Measurements from ENCODE around the gene NCS1.

NCS1 gene

DNA sequence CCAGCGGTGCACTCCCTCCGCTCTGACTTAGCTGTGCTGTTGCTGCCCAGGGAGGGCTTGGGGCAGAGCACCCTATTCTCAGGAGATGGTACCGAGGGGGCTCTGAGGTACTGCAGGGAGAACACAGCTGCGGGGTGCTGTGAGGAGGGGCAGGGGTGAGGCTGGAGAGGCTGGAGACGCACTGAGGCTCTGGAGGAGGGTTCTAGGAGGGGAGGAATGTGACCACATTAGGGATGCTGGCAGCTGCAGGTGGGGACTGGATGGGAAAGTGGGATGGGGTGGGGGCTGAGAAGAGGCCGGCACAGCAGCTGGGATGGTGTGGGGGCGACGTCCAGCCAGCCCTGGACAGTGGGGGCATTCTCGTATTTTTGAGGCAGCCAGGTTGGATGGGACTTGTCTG, 20.9 kb downstream of the NCS1 start:
- DNase-seq (ENCODE audit: extremely low read depth in 1 of 2, low read depth in 1 of 2), result no peak

DNA sequence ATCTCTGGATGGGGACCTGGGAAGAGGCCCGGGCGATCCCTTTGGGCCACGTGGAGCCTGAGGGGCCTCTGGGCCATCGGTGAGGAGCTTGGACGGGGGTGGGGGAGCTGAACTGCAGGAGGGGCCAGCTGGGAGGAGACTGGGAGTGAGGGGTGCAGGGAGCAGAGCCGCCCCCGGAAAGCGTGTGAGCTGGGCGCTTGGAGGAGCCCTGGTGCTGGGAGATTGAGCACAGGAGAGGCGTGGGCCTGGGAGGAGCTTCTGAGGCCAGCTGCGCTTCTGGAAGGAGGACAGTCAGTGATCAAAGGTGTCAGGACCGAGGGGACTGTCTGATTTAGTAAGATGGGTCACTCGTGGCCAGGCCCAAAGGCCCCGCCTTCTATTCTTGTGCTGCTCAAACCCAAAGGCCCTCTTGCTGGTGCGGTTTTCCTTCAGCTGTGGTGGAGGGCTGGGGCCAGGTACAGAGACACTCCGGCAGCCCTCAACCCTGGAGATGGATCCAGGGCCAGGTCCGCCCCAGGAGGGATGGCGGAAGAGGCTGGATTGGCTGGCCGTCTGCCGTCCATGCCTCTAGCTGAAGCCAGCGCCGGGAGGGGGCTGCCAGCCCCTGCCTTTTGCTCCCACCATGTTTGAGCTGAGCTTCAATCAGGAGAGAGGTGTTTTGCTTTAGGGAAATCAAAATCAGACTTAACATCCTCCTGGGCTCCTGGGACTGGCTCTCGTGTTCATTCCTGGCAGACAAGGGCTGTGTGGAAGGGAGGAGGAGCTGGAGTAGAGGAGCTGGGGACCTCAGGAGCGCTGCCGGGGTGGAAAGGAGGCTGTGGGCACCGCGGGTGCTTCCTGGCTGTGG, 21.6 kb downstream of the NCS1 start:
- DNase-seq (ENCODE audit: extremely low read depth in 1 of 2, low read depth in 1 of 2), result no peak

DNA sequence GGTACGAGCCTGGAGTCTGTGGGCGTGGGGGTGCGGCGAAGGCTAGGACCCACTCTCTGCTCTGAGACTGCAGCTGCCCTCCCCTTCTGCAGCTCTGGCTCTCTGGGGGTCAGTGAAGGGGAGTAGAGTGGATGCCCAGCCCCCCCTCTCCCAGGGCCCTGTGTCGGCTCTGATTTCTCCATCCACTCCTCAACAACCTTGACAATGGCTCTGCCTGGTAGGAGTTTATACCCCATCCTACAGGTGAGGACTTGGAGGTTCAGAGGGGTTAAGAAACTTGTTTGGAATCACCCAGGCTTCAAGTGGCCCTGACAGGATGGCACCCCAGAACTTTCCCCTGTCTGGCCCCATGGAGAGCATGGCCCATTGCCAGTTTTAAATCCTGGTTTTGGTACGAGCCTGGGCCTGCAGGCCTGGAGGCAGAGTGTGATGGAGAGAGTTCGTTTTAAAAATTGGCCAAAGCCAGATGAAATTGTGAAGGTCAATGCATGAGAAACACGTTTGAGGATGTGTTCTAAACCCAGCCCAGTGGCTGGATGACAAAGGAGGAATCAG, 22.3 kb downstream of the NCS1 start:
- no peak for DNase-seq (ENCODE audit: extremely low read depth in 1 of 2, low read depth in 1 of 2)

DNA sequence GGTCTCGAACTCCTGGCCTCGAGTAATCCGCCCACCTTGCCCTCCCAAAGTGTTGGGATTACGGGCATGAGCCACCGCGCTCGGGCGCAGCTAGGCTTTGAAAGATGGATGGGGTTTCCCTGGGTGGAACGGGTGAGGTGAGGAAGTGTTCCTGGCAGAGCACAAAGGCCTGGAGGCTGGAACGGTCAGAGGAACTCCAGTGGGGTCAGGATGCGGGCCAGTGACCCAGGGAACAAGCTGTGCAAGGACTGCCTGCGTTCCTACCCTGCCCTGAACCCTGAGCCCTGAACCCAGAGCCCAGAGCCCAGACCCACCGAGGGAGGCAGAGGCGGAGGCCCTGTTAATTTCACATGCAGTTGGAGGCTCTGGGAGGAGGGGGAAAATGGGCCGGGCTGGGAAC, 23.4 kb downstream of the NCS1 start:
- DNase-seq (ENCODE audit: extremely low read depth in 1 of 2, low read depth in 1 of 2), result no peak

DNA sequence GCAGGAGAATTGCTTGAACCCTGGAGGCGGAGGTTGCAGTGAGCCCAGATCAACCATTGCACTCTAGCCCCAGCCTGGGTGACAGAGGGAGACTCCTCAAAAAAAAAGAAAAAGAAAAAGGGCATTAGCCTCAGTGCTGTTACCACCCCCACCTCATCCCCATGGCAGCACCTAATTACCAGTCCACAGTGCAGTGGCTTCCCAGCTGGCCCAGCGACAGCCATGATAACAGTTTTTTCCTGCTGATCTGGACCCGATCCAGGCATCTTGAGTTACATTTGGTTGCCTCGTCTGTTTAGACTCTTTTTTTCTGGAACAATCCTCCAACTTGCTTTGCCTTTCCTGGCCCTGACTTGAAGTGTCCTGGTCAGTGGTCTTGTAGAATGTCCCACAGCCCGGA, 24.4 kb downstream of the NCS1 start:
- no peak for DNase-seq (ENCODE audit: extremely low read depth in 1 of 2, low read depth in 1 of 2)

DNA sequence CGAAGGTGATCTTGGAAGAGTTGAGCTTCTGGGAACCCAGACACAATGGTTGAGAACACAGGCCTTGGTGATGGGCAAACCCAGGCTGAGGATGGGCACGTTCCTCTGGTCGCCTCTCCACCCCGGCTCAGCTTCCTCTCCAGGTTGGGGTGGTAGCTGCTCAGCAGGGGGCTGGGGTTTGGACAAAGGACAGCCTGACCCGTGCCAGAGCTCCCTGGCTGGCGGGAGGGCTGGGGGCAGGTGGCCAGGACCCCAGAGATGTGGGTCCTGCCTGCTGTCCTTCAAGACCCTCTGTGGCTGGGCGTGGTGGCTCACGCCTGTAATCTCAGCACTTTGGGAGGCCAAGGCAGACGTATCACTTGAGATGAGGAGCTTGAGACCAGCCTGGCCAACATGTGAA, 25.2 kb downstream of the NCS1 start:
- no peak for DNase-seq (ENCODE audit: extremely low read depth in 1 of 2, low read depth in 1 of 2)

DNA sequence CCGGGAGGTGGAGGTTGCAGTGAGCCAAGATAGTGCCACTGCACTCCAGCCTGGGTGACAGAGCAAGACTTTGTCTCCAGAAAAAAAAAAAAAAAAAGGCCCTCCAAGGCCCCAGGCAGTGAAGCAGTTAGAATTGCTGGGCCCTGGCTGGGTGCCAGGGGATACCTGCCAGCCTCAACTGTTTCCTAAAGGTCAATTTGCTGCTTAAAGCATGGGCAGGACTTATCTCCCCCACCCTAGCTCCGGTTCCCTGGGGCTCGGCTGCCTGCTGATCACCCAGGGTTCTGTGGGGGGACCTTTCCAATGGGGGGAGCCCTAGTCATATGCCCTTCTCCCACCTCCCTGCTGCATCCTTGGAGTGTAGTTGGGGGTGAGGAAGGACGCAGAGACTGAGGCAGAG, 25.7 kb downstream of the NCS1 start:
- DNase-seq (ENCODE audit: extremely low read depth in 1 of 2, low read depth in 1 of 2), result no peak

DNA sequence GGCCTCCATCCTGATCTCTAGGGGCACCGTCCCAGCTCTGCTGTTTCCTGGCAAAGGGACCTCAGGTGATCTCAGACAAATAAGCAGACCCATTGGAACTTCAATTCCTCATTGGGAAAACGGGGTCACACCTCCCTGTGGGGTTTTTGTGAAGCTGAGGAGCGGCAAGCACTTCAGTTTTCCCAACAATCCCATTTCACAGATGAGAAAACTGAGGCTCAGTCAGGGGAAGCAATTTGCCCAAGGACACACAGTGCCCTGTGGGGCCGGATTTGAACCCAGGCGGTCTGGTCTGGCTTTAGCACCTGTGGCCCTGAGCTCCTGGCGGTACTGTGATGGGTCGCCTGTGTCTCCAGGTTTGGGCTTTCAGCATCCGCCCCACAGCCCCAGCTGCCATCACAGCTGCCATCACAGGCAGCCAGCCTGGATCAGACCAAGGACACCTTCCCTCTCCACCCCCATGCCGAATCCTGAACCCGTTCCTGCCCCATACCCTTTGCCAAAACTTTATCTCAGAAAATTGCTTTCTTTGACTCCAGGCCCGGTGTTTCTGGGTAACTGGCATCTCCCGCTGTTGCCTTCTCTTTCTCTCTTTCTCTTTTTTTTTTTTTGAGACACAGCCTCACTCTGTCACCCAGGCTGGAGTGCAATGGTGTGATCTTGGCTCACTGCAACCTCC, 26.4 kb downstream of the NCS1 start:
- DNase-seq (ENCODE audit: extremely low read depth in 1 of 2, low read depth in 1 of 2), result no peak

DNA sequence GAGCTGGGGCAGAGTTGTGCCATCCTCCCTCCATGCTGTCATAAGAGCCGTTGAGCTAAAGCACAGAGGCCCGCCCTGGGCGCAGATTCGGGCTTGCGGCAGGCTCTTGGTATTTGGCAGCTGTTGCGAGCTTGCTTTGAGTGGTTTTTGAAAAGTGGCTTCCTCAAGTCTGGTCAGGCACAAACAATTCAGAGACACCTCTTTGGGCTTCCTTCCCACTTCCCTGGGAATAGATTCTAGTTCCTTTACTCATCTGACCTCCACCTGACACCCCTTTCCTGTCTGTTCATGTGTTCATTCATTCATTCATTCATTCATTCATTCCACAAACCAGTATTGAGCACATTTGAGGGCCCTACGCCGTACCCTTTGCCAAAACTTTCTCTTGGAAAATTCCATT, 27.4 kb downstream of the NCS1 start:
- no peak for DNase-seq (ENCODE audit: extremely low read depth in 1 of 2, low read depth in 1 of 2)

DNA sequence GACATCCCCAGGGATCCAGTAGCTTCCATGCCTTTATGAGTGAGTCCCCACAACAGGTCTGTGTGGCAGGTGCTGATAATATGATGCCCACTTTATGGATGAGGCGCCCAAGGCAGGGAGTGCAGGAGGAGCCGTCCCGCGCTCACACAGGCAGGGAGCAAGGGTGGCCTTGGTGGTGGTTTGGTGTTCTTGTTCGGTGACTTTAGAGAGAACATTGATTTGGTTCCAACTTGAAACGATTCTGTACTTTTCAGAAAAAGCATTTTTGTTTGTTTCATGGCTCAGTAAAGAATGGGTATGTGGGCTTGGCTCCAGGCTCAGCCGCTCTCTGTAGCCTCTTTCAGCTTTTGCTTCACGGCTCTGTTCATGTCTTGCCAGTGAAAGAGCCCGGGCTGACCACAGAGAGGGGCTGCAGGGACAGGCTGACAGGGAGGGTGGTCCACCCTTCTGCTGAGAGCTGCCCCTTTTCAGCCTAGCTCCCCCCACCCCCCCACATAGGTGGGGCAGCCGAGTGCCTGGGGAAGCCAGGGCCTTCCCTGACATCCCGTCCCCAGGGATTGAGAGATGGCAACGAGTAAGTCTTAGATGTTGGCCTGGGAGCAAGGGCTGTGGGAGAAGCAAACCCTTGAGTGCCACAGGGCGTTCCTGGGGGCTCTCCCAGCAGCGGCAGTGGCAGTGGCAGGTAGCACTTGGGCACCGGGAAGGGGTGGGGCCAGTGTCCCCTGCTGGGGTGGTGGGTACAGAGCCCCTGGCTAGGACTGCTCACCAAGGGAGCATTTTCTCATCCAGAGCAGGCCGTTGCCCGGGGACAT, 28.0 kb downstream of the NCS1 start:
- DNase-seq (ENCODE audit: extremely low read depth in 1 of 2, low read depth in 1 of 2), result no peak

DNA sequence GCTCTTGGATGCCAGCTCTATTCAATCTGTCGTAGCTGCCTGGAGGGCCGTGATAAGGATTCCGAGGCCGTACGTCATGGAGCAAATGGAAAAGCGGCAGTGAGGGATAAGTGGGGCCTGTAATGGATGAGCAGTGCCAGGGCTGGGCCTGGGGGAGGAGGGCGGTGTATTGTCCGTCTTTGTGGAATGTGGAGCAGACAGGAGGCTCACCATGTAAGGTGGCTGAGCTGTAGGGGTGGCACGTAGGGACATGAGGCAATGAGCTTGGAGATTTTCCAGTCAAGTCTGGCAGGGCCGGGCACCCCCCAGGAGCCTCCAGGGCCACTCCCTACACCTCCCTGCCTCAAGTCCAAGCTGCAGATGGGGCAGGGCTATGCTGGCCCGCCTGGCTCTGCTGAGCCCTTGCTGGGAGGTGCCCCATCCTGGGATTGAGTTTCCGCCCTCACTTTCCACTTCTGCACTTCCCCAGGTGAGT, 29.2 kb downstream of the NCS1 start:
- no peak for DNase-seq (ENCODE audit: extremely low read depth in 1 of 2, low read depth in 1 of 2)

DNA sequence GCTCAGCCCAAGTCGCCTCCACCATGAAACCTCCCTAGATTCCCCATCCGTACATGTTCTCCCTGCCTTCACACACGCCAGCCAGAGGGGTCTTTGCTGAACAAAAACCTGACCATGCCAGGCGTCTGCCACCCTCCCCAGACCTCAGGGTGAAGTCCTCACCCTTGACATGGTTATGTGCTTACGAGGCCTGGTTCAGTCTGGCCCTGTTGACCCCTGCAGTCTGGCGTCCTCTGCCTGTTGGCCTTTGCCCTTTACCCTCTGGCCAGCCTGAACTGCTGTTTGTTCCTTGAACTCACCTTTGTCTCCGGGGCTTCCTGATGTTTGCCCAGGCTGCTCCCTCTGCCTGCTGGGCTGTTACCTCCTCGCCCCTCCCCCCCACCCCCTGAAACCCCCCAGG, 29.8 kb downstream of the NCS1 start:
- no peak for DNase-seq (ENCODE audit: extremely low read depth in 1 of 2, low read depth in 1 of 2)

DNA sequence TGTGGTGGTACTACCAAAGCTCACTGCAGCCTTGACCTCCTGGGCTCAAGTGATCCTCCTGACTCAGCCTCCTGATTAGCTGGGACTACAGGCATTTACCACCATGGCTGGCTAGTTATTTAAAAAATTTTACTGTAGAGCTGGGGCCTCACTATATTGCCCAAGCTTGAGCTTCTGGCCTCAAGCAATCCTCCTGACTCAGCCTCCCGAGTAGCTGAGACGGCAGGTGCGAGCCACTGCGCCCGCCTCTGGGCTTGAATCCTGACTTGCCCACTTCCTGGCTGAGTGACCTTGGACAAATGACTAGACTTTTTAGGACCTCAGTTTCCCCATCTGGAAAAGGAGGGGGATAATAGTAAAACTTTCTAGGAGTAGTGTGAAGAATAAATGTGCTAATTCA, 32.1 kb downstream of the NCS1 start:
- DNase-seq (ENCODE audit: extremely low read depth in 1 of 2, low read depth in 1 of 2), result no peak

DNA sequence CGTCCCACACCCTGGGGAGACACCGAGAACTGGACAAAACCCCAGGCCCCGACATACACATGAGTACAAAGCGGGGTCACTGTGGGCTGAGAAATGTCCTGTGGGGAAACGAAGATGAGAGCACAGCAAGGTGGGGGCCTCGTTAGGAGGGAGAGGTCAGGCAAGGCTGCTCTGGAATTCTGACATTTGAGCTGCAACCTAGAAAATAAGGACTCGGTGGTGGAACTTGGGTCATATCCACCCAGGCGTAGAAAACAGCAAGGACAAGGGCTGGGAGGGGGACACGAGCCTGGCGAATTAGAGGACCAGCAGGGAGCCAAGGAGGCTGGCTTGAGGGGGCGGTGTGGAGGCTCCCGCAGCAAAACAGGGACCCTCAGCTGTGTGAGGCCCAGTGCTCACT, 32.8 kb downstream of the NCS1 start:
- DNase-seq (ENCODE audit: extremely low read depth in 1 of 2, low read depth in 1 of 2), result no peak

DNA sequence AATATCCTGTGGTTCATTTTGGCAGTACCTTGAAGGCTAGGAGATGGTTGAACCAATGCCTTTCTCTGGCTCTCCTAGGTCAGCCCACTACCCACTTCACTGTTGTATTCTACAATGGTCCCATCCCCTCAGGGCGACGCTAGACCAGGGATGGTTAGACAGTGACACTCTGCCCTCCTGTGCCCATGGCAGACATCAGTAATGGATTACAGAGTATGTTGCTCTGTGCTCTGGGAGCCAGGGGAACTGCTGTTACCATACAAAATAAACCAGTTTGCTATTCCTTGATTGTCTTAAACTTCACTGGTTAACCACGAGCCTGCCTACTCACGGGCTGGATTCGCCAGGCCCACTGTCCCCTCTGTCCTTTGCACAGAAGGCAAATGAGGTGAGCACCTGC, 33.7 kb downstream of the NCS1 start:
- no peak for DNase-seq (ENCODE audit: extremely low read depth in 1 of 2, low read depth in 1 of 2)

DNA sequence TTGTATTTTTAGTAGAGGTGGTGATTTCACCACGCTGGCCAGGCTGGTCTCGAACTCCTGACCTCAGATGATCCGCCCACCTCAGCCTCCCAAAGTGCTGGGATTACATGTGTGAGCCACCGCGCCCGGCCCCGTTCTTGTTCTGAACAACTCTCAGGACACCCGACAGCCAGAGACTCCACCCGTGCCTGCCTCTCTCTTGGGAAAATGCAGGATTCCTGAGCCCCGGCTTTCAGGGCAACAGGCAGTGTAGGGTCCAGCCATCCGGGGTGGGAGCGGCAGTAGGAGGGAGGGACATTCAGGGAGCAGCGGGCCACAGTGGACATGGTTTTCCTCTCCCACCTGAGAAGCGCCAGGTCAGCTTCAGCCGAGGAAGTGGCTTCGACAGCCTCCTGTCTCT, 34.4 kb downstream of the NCS1 start:
- no peak for DNase-seq (ENCODE audit: extremely low read depth in 1 of 2, low read depth in 1 of 2)

DNA sequence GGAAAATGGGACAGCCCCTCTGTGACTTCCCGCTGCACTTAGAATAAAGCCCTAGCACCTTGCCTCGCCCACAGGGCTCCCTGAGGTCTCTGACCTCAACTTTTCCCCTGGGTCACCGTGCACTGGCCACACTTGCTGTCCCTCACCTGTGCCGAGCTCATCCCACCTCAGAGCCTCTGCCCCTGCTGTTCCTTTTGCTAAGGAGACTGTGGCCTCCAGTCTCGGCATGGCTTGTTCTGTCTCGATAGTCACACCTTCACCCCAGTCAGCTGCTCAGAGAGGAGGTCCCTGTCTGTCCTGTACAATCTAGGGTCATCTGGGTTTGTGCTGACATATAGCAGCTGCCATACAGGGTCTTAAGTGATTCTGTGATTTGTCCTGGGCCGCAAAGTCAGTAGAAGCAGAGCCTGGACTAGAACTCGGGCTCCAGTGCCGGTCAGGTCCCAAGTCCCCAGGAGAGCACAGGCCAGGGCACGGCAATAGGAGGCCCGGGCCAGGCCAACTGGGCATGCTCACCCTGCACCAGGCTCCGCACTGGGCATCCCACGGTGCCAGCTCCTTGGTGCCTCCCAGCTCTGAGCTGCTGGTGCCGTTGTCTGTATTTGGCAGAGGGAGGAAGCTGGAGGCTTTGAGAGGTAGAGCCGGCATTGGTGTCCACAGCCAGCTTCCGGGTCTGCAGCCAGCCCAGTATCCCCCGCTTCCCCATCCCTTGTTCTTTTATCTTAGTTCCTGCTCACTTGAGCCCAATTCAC, 35.2 kb downstream of the NCS1 start:
- no peak for DNase-seq (ENCODE audit: extremely low read depth in 1 of 2, low read depth in 1 of 2)

DNA sequence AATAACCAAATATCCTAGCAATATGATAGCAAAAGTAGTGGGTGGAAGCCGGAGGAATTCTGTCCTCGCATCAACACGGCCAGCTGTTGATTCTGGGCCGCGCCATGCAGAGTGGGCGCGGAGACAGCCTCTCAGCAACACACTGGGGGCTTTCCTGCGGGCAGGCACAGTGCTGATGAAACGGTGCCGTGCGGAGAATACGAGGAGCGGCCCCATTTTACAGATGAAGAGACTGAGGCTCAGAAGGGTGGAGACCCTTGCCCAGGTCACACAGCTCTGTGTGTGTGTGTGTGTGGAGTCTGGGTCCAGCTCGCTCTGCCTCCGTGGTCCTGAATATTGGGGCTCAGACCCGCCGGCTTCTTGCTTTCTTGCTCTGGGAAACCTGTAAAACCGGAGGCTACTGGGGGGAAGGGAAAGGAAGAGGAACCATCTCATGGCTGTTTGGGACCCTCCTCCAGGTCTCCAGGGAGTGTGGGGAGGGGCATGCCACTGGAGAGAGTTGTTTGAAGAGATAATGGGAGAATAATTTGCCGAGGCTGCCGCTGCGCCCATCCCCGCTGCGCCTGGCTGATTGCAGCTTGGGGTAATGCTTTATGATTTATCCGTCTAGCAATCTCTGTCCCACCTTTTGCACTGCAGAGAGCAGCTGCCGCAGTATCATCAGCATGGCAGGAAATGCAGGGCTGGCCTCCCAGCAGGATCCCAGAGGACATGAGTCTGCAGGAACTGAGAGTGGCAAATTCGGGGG, 36.6 kb downstream of the NCS1 start:
- no peak for DNase-seq (ENCODE audit: extremely low read depth in 1 of 2, low read depth in 1 of 2)

DNA sequence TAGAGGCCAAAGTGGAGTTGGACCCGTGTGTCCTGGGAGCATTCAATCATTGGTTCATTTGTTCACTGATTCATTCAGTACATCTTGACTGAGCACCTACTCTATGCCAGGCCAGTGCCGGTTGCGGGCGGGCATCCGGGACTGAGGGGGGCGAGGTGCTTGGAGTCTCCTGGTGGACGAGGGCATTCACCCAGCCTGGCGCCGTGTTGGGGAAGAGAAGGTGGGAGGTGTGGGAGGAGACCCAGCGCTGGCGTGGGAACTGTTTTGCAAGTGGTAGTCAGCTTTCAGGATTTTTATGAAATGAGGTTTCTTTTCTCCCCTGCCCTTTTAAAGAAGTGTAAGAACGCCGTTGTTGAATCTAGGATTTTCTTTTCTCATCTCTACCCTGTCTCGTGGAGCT, 37.2 kb downstream of the NCS1 start:
- DNase-seq (ENCODE audit: extremely low read depth in 1 of 2, low read depth in 1 of 2), result no peak

All from stimulated activated CD8-positive, alpha-beta memory T cell treated with anti-CD3 and anti-CD28 coated beads, Interleukin-7, amount 100 ng/mL, for 48 hours (primary cell).